Loucy (cell line): ENCODE results near the gene RREB1.

ENCODE experiments used
- EZH2phosphoT487 ChIP-seq: fragments of 200-600 bp; IDR thresholded peaks from 2 replicates; pipeline ENCODE4 v1.6.1; 2018; ENCODE audit warnings: antibody characterized with exemption, mild to moderate bottlenecking, moderate library complexity, borderline replicate concordance
- TF ChIP-seq, protein P1 (sequence below): fragments of 200-600 bp; sonication (generic); conservative IDR thresholded peaks from 2 replicates; pipeline ENCODE4 v1.5.1; 2014; ENCODE audit warnings: mild to moderate bottlenecking, antibody characterized with exemption, low read length

DNA sequence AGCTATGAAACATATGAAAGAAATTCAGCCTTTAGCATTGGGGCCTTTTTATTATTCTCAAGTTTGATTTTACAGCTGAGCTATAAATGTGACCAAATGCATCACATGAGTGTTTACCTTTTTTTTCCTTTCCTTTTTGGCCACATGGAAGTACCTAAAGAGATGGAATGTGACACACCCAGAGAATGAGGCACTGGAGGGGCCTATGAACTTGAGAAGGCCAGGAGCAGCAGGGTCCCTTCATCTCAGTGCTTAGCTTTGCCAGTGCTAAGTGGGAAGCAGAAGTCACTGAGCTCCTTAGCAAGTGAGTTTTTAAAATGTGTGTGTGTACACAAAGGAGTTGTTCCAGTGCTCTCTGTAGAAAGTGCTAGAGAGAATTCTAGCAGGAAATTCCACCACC, 44.7 kb downstream of the RREB1 start:
- TF ChIP-seq, protein P1, sequence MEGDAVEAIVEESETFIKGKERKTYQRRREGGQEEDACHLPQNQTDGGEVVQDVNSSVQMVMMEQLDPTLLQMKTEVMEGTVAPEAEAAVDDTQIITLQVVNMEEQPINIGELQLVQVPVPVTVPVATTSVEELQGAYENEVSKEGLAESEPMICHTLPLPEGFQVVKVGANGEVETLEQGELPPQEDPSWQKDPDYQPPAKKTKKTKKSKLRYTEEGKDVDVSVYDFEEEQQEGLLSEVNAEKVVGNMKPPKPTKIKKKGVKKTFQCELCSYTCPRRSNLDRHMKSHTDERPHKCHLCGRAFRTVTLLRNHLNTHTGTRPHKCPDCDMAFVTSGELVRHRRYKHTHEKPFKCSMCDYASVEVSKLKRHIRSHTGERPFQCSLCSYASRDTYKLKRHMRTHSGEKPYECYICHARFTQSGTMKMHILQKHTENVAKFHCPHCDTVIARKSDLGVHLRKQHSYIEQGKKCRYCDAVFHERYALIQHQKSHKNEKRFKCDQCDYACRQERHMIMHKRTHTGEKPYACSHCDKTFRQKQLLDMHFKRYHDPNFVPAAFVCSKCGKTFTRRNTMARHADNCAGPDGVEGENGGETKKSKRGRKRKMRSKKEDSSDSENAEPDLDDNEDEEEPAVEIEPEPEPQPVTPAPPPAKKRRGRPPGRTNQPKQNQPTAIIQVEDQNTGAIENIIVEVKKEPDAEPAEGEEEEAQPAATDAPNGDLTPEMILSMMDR = no peak
- TF ChIP-seq EZH2phosphoT487 = no peak
